DOHH2 (cell line): ENCODE measurements around the gene LCN15.

Experiments
- H3F3A ChIP-seq: fragments of 200-600 bp; sonication (generic), shearing (Covaris generic); 2 replicates; pipeline ENCODE4 v1.6.0; 2016; ENCODE audit warnings: antibody characterized with exemption, mild to moderate bottlenecking; ENCODE audit not compliant: control insufficient read depth, insufficient read depth
- H3K27ac ChIP-seq: fragments of 200-600 bp; sonication (generic); 2 replicates; pipeline ENCODE4 v1.5.1; 2014; ENCODE audit warnings: low read depth, mild to moderate bottlenecking, low read length, moderate library complexity
- H3K27me3 ChIP-seq: fragments of 200-600 bp; sonication (generic); 2 replicates; pipeline ENCODE4 v1.6.1; 2014; ENCODE audit warnings: mild to moderate bottlenecking, low read length, mixed read lengths; ENCODE audit not compliant: control insufficient read depth
- H3K36me3 ChIP-seq: fragments of 200-600 bp; sonication (generic); 2 replicates; pipeline ENCODE4 v1.6.1; 2014; ENCODE audit warnings: mild to moderate bottlenecking, low read length, moderate library complexity, mixed read lengths; ENCODE audit not compliant: control insufficient read depth
- H3K4me1 ChIP-seq: fragments of 200-600 bp; sonication (generic); 2 replicates; pipeline ENCODE4 v1.6.1; 2014; ENCODE audit warnings: mild to moderate bottlenecking, low read length, mixed read lengths; ENCODE audit not compliant: control insufficient read depth
- H3K4me2 ChIP-seq: fragments of 200-600 bp; sonication (generic); 2 replicates; pipeline ENCODE4 v1.6.0; 2014; ENCODE audit warnings: mild to moderate bottlenecking, low read length, moderate library complexity
- H3K4me3 ChIP-seq: fragments of 200-600 bp; sonication (generic); 2 replicates; pipeline ENCODE4 v1.5.1; 2014; ENCODE audit warnings: mild to moderate bottlenecking, low read length, mixed read lengths
- H3K79me2 ChIP-seq: fragments of 200-600 bp; sonication (generic); 2 replicates; pipeline ENCODE4 v1.6.1; 2014; ENCODE audit warnings: mild to moderate bottlenecking, low read length, mixed read lengths; ENCODE audit not compliant: control insufficient read depth
- H3K9me2 ChIP-seq: fragments of 200-600 bp; sonication (generic); replicated peaks from 2 replicates; pipeline ENCODE4 v1.6.1; 2014; ENCODE audit warnings: mild to moderate bottlenecking, low read length, mixed read lengths; ENCODE audit not compliant: control insufficient read depth
- H3K9me3 ChIP-seq: fragments of 200-600 bp; sonication (generic); 2 replicates; pipeline ENCODE4 v1.6.1; 2014; ENCODE audit warnings: antibody characterized with exemption, low read length, mixed read lengths; ENCODE audit not compliant: control insufficient read depth, insufficient read depth
- H4K20me1 ChIP-seq: fragments of 200-600 bp; sonication (generic); 2 replicates; pipeline ENCODE4 v1.6.0; 2014; ENCODE audit warnings: low read depth, mild to moderate bottlenecking, antibody characterized with exemption, low read length, moderate library complexity; ENCODE audit not compliant: control insufficient read depth, insufficient read depth
- EZH2phosphoT487 ChIP-seq: fragments of 200-600 bp; sonication (generic); IDR thresholded peaks from 2 replicates; pipeline ENCODE4 v1.6.1; 2017; ENCODE audit warnings: borderline replicate concordance, mild to moderate bottlenecking, antibody characterized with exemption, low read length, moderate library complexity, mixed read lengths
- TF ChIP-seq, protein P1 (sequence below): fragments of 200-600 bp; sonication (generic); IDR thresholded peaks from one replicate; pipeline ENCODE4 v1.5.1; 2014; ENCODE audit warnings: antibody characterized with exemption, mild to moderate bottlenecking, low read depth, low read length; ENCODE audit not compliant: poor library complexity, severe bottlenecking

LCN15 gene

DNA sequence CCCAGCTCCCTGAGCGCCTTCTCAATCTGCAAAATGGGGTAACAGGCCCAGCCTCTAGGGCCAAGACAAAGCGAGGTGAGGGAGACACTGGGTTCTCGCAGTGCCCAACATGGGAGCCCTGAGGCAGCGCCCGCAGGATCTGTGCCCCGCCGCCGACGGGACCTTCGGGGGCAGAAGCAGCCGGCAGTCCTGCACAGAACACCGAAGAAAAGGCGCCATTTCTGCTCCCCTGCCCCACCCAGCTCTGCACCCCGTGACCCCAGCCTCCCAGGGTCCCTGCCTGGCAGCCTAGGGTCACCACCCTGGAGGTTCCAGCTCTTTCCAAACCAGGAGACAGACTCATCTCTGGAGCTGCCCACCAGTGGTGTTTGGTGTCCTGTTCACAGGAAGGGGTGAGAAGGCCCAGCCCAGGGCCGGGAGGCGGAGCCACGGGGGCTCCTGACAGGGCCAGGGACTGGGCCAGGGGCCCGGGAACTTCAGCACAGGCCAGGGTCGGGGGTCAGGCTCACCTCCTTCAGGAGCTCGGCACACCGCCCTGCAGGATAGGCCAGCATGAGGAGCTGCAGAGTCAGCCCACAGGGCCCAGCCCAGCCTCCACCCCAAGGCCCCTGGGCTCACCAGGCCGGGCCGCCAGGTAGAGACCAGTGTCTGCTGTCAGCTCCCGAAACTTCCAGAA is 9.6 kb downstream of the LCN15 start:
- H3F3A ChIP-seq, result peaks cover 2% of the 10 kb centered on the region; the same call in 1 of the 2 replicates
- peaks cover 7% of the 10 kb centered on the region; the same call in 1 of the 2 replicates for H3K27me3 ChIP-seq
- no peak overlapping the region for H3K27ac ChIP-seq
- H3K79me2 ChIP-seq, result no peaks in the 10 kb centered on the region
- no peaks in the 10 kb centered on the region for H3K9me2 ChIP-seq
- H3K36me3 ChIP-seq, result no peaks in the 10 kb centered on the region
- peaks cover 43% of the 10 kb centered on the region for H3K4me1 ChIP-seq
- H3K4me2 ChIP-seq, result no peak overlapping the region
- TF ChIP-seq, protein P1, sequence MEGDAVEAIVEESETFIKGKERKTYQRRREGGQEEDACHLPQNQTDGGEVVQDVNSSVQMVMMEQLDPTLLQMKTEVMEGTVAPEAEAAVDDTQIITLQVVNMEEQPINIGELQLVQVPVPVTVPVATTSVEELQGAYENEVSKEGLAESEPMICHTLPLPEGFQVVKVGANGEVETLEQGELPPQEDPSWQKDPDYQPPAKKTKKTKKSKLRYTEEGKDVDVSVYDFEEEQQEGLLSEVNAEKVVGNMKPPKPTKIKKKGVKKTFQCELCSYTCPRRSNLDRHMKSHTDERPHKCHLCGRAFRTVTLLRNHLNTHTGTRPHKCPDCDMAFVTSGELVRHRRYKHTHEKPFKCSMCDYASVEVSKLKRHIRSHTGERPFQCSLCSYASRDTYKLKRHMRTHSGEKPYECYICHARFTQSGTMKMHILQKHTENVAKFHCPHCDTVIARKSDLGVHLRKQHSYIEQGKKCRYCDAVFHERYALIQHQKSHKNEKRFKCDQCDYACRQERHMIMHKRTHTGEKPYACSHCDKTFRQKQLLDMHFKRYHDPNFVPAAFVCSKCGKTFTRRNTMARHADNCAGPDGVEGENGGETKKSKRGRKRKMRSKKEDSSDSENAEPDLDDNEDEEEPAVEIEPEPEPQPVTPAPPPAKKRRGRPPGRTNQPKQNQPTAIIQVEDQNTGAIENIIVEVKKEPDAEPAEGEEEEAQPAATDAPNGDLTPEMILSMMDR, result no peak
- TF ChIP-seq EZH2phosphoT487, result no peak
- H4K20me1 ChIP-seq, result no peaks in the 10 kb centered on the region
- no peak overlapping the region for H3K4me3 ChIP-seq
- H3K9me3 ChIP-seq, result peaks cover 38% of the 10 kb centered on the region

DNA sequence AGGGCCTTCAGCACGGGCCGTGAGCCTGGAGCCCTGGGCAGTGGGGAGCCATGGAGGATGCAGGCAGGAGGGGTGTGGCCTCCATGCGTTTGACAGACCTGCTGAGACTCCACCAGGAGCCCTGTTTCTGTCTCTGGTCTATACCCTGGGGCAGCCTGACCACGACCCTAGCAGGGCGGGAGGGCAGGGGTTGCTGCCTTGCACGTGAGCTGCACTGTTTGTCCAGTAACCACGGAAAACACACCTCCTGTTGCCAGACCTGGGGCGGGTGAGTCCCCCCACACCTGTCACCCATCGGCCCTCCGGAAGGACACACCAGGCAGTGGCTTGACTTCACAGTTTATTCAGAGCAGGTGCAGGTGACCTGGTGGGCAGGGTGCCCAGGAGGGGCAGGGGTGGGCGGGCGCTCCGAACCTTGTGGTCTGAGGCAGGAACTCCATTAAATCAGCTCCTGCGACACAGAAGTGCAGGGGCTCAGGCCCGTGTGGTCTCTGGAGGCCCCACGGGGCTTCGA is 10.2 kb downstream of the LCN15 start:
- no peaks in the 10 kb centered on the region for H3K79me2 ChIP-seq
- H3K27ac ChIP-seq, result no peak overlapping the region
- peaks cover 38% of the 10 kb centered on the region for H3K9me3 ChIP-seq
- peaks cover 5% of the 10 kb centered on the region; the same call in 1 of the 2 replicates for H3F3A ChIP-seq
- H3K4me2 ChIP-seq, result no peak overlapping the region
- peaks cover 7% of the 10 kb centered on the region; the same call in 1 of the 2 replicates for H3K27me3 ChIP-seq
- H3K4me1 ChIP-seq, result peaks cover 43% of the 10 kb centered on the region
- H3K36me3 ChIP-seq, result no peaks in the 10 kb centered on the region
- TF ChIP-seq, protein P1, result no peak
- no peaks in the 10 kb centered on the region for H4K20me1 ChIP-seq
- H3K9me2 ChIP-seq, result no peaks in the 10 kb centered on the region
- no peak overlapping the region for H3K4me3 ChIP-seq

DNA sequence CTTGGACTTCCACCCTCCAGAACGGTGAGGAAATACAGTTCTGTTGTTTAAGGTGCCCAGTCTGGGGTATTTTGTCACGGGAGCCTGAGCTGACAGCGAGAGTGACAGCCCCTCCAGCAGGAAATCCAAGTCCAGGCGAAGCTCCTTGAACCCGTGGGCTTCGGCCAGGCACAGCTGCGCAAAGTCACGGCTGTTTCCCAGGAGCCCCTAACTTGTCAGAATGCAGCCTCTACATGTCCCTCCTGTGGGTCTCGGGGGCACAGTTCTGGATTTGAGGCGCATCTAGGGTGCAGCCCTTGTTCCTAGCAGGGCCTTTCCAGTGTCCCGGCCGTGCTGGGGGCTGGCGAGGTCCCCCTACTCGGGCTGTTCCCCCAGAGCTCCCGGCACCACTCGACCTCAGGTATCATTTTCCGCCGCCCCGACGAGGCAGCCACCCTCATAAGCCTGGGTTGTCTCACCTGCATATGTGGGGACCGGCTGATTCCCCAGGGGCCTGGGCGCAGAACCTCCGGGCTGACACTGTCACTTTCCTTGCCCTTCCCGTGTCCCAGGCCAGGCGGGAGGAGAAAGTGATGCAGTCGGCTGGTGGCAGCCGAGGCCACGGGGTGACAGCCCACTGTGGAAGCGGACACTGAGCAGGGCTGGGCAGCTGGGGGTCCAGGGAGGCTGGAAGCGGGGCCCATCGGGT is 10.8 kb downstream of the LCN15 start:
- H3K79me2 ChIP-seq, result no peaks in the 10 kb centered on the region
- no peaks in the 10 kb centered on the region for H3K36me3 ChIP-seq
- H3K27ac ChIP-seq, result no peak overlapping the region
- no peaks in the 10 kb centered on the region for H4K20me1 ChIP-seq
- no peak overlapping the region for H3K4me3 ChIP-seq
- H3K4me2 ChIP-seq, result no peak overlapping the region
- peaks cover 38% of the 10 kb centered on the region for H3K9me3 ChIP-seq
- peaks cover 43% of the 10 kb centered on the region for H3K4me1 ChIP-seq
- TF ChIP-seq EZH2phosphoT487, result no peak
- TF ChIP-seq, protein P1, result no peak
- peaks cover 7% of the 10 kb centered on the region; the same call in 1 of the 2 replicates for H3K27me3 ChIP-seq
- no peaks in the 10 kb centered on the region for H3K9me2 ChIP-seq
- H3F3A ChIP-seq, result peaks cover 5% of the 10 kb centered on the region; the same call in 1 of the 2 replicates
